ENCODE results near the gene RPL32.
"Not testable (repeated sequence)": the region's sequence is repeated elsewhere in the genome, so short reads cannot be mapped to it uniquely, and the experiment has no call there.

RPL32 gene

DNA sequence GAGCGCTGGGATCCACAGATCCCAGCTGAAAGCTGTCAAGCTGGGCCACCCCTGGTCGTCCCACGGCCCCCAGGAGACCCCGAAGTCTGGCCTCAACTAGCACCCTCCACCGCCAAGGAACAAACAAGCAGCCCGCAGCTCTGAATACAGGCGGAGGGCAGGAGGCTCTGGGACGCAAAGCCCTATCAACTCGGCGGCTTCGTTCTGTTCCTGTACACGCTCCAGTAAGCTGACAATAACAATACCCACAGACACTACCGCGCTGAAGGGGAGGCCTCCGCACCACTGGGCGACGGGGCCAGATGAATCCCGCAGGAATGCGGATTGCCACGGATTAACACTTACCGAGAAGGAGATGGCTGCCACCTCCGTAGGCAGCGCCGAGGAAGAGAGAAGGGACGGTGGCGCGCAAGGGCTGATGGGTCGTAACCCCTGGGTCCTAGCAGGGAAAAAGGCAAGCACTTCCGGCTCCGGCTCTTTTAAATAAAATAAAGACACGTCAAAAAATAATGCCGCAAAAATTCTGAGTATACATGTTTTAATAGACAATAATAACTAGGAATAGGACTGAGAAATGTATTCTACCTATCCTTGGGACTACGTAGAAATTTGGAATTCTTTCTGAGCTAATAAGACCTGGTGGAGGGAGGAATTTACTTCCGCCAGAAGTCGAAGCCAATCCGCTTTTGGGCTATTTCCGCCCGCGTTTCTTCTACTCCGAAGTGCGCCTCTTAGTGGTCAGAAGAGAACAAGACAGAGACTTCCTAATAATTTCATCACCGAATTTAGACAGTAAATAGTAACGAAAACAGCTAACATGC, at the start of gene RPL32:
TSS of gene RPL32 (minus strand) at position 417 of the 821 bp plus-strand sequence. CDS start 1,328 bp downstream, outside the sequence.
- DNase-seq, result peak; percentile 78

GRCh38 chr3:12890610-12891390, 49.4 kb upstream of the RPL32 start:
- no peak for DNase-seq

DNA sequence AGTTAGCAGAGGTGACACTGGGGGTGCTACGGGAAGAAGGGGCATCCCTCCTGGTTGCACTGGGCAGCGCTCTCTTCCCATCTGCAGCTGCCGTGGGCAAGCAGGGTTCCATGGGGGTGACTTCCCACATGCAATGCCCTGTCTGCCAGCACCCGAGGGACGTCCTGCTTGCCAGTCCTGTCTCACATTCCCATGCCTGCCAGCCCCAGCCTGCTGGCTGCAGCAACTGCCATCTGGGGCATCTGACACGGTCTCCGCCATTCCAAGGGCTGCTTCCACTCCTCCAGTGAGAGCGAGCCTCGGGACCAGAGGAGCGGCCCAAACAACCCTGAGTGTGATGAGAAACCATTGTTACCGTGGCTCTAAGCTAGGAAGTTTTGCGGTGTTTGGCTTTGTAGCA, 45.4 kb upstream of the RPL32 start:
- DNase-seq, result no peak

- DNase-seq, result no peak
Measured at GRCh38 chr3:12886106-12886679, 44.8 kb upstream of the RPL32 start.

- DNase-seq, result no peak
Measured at GRCh38 chr3:12885583-12885930, 44.2 kb upstream of the RPL32 start.

DNA sequence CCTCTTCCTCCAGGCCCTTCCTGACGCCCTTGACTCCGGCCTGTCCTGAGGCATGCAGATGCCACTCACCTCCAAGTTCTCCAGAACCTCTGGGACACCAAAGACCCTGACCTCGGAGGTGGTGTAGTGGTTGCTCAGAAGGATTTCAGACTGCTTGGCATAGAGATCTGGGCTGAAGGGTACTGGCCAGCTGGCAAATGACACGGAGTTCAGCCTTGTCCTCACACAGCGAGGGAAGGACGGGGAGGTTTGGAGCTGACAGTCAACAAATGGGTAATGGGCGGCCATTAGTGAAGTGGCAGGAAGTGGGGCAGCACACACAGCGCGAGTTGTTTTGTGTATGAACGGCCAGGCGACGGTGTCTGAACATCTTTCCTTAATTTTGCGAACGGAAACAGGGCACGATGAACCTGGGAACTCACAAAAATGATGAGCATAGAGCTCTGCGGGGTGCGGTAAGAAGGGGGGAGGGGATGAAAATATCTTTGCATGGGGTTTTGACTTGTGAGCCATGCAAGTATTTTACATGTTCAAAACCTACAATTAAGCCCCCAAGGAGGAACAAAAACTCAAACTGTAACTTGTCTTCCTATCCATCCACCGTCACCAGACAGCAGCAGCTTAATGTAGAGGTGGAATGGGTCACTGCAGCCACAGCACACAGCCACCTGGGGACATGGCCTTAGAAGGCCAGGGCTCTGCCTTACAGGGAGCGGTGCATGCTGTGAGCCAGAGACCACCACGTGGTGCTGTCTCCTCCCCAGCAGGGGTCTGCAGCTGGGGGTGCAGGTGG, 43.6 kb upstream of the RPL32 start:
- no peak for DNase-seq

GRCh38 chr3:12884186-12884680, 42.9 kb upstream of the RPL32 start:
- DNase-seq, result no peak

DNA sequence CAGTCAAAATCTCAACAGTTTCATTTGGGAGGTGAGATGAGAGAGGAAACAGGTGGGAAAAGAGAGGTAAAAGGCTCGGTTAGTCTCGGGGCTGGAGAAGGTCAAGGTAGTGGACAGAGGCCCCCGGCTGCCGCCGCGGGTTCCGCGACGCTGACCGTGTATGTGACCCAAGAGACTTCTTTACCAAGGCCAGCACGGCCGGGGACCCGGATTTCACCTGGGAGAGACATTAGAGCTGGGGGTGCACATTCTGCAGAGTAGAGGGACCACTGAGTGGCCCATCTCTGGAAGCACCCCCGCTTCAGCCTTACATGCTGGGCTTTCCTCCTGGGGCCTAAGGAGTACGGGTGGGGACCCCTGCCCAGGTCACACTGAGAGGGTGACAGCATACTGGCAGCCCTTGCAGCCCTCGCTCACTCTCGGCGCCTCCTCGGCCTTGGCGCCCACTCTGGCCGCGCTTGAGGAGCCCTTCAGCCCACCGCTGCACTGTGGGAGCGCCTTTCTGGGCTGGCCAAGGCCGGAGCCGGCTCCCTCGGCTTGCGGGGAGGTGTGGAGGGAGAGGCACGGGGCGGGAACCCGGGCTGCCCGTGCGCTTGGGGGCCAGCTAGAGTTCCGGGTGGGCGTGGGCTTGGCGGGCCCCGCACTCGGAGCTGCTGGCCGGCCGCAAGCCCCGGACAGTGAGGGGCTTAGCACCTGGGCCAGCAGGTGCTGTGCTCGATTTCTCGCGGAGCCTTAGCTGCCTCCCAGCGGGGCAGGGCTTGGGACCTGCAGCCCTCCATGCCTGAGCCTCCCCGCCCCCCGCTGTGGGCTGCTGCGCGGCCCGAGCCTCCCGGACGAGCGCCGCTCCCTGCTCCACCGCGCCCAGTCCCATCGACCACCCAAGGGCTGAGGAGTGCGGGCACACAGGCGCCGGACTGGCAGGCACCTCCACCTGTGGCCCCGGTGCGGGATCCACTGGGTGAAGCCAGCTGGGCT, 41.3 kb upstream of the RPL32 start:
- DNase-seq, result no peak

- DNase-seq, result not testable (repeated sequence)
Measured at GRCh38 chr3:12881858-12882257, 40.5 kb upstream of the RPL32 start.

GRCh38 chr3:12879191-12879815, 37.9 kb upstream of the RPL32 start:
- no peak for DNase-seq

GRCh38 chr3:12878758-12879157, 37.4 kb upstream of the RPL32 start:
- DNase-seq, result not testable (repeated sequence)

DNA sequence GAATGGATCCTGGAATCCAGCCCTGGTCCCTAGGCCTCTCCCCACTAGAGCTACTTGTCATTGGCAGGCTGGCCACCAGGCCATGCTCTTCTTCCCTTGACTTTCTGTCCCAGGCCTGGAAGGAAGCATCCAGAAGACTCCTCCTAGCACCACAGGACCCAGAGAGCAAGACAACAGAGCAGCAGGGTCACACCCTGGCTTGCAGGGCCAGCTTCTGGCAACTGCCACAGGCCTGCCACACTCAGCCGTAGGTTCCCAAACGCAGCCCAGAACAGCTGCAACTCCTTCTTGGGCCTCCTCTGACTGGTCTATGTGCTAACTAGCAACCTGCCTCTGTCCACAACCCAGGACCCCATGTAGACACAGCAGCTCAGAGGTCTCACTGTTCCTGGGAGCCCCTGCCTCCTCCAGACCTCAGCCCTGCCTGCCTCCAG, 36.8 kb upstream of the RPL32 start:
- no peak for DNase-seq

DNA sequence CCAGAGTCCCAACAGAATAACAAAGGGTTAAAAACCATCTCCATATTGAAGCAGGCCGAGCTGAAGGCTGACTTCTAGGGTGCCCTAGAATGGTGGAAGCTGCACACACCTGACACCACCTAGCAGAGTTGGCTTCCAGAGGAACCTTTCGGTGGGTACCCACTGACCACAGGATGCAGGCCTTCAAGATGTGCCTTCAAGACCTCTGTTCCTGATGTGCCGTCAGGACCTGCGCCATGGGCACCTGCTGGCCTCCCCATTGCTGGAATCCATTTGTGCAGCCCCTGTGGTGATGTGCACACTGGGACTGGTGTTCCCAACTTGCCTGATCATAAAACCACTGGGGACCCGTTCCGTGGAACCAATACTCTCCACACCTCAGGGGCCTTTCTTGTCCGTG, 35.7 kb upstream of the RPL32 start:
- no peak for DNase-seq

GRCh38 chr3:12875857-12876836, 34.8 kb upstream of the RPL32 start:
- no peak for DNase-seq

- no peak for DNase-seq
Measured at GRCh38 chr3:12871404-12871983, 30.1 kb upstream of the RPL32 start.

GRCh38 chr3:12870942-12871341, 29.6 kb upstream of the RPL32 start:
- DNase-seq, result no peak

DNA sequence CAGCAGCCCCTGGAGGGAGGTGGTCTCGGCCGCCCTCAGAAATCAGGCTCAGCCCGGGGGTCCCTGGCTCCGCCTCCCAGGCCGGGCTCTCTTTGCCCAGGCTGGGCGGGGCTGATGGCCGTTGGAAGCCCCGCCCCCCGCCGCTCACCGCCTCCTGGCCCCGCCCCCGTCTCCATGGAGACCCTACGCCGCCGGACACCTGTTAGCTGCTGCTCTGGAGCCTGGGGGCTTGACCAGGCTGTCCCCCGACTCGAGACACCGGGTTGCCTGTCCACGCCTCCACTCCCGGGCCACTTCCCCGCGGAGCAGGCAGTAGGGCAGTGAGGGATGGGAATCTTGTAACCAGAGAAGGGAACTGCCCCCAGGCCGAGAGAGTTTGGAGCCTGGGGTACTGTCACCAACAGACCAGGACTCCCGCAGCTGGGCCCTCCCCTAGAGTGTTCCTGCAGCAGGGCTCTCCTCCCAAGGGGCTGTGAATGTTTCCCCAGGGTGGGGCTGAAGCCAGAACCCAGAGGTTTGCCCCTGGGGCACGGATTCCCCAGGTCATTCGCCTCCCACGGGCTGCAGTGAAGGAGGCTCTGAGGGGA, 27.8 kb upstream of the RPL32 start:
- no peak for DNase-seq

DNA sequence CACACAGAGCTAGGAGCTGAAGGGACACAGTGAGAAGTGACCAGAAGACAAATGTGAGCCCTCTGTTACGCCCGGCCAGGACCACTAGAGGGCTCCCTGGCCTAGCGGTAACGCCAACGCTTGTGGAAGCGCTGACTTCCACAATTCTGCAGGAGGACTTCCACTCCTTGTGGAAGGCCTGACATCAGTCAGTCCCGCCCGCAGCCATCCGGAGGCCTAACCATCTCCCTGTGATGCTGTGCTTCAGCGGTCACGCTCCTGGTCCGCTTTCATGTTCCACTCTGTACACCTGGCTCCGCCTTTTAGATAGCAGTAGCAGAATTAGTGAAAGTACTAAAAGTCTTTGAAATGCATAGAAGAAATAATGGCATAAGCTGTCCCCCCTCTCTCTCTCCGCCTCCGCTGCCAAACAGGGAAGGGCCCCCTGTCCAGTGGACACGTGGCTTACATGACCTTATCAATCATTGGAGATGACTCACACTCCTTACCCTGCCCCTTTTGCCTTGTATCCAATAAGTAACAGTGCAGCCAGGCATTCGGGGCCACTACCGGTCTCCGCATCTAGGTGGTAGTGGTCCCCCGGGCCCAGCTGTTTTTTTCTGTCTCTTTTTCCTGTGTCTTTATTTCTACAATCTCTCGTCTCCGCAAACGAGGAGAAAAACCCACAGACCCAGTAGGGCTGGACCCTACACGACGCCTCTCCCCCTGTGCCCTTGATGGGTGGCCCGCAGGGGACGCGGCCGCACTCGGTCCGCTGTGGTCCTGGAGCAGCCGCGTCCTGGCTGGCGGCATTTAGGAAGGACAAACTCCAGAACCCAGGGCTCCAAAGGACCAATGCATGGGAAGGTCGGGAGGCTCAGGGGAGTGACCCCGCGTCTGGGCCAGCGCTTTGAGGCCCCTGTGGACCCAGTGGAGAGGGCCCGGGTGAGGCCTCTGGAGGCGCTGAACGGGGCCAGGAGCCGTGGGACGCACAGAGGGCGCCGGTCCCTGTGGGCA, 27.0 kb upstream of the RPL32 start:
- DNase-seq, result peak; percentile 54
